Upper lobe of left lung (tissue), 6 donors: ENCODE results near the gene KLK14. TPM values are rescaled to one million over a fixed set of nuclear protein-coding genes. Genes with fewer than 3 reads are reported as not detected.

ENCODE experiments used
- ATAC-seq, 2 donors: fragments of 200-7000 bp; cut with Tn5 transposase; one replicate each; pipeline ENCODE4 v1.9.1; 2022; ENCODE audit warnings: mild to moderate bottlenecking in 2 of 2, moderate library complexity in 2 of 2; ENCODE audit not compliant: low FRiP score in 2 of 2
- DNase-seq, 2 donors: peaks; one replicate each; pipeline ENCODE4 v3.0.0-alpha.2; 2019 to 2020
- H3K27ac ChIP-seq, 4 donors: fragments of 200-600 bp; sonication (generic); one replicate each; pipeline ENCODE4 v1.5.1; 2016 to 2019
- H3K27me3 ChIP-seq, 4 donors: fragments of 200-600 bp; sonication (generic); one replicate each; pipeline ENCODE4 v1.5.1; 2017 to 2019
- H3K36me3 ChIP-seq, 4 donors: fragments of 200-600 bp; sonication (generic); one replicate each; pipeline ENCODE4 v1.5.1; 2016 to 2019
- H3K4me1 ChIP-seq, 4 donors: fragments of 200-600 bp; sonication (generic); one replicate each; pipeline ENCODE4 v1.5.1; 2018 to 2019
- H3K4me3 ChIP-seq, 4 donors: fragments of 200-600 bp; sonication (generic); one replicate each; pipeline ENCODE4 v1.5.1; 2017 to 2019; ENCODE audit warnings: mild to moderate bottlenecking in 2 of 4, moderate library complexity in 1 of 4
- H3K9me3 ChIP-seq, 4 donors: fragments of 200-600 bp; sonication (generic); one replicate each; pipeline ENCODE4 v1.5.1; 2018 to 2019
- CTCF ChIP-seq, 6 experiments: fragments of 450-650 bp in 4 of 6; fragments of 200-600 bp in 2 of 6; sonication (generic) in 2 of 6; IDR thresholded peaks; one replicate each; pipeline ENCODE4 v1.5.1; 2016 to 2019; ENCODE audit warnings: antibody characterized with exemption in 6 of 6
- EP300 ChIP-seq, 4 donors: sonication (generic); formaldehyde crosslinking; IDR thresholded peaks; one replicate each; pipeline ENCODE4 v1.5.1; 2017; ENCODE audit warnings: antibody characterized with exemption in 4 of 4, control low read depth in 2 of 4
- POLR2A ChIP-seq, 4 donors: fragments of 450-650 bp; IDR thresholded peaks; one replicate each; pipeline ENCODE4 v1.5.1; 2016 to 2017; ENCODE audit warnings: antibody characterized with exemption in 4 of 4, mild to moderate bottlenecking in 2 of 4
- POLR2AphosphoS5 ChIP-seq, 2 donors: sonication (generic); formaldehyde crosslinking; IDR thresholded peaks; one replicate each; pipeline ENCODE4 v1.5.1; 2017; ENCODE audit warnings: antibody characterized with exemption in 2 of 2
- WGBS, 2 donors: methylation state at CpG; one replicate each; pipeline ENCODE4 v1.1.5; 2017 to 2018; 5-methylcytosine and 5-hydroxymethylcytosine counted together
- total RNA-seq, 6 donors: library from RNA; depleted of rRNA in 4 of 6; stranded (reverse); fragments of >200 nt in 4 of 6; gene quantifications; one replicate each; pipeline versions ENCODE4 v1.1.0 to v1.2.1, GENCODE V29; 2016 to 2021
- donor health status: DM: no; HTN: no; CAD: no; lungs with moderate emphysema.
- donor health status: DM: no; HTN: yes; CAD: no; lungs with severe emphysema.

KLK14 gene
- total RNA-seq, 6 donors from 2014 or later, result 1.2 to 2.1 (median 2.0) TPM; not detected in 3

- TF ChIP-seq EP300 (IDR thresholded peaks at IDR 0.05) (no peak), POLR2AphosphoS5 (IDR thresholded peaks at IDR 0.05) (no peak), POLR2A (IDR thresholded peaks at IDR 0.05) (no peak), CTCF (IDR thresholded peaks at IDR 0.05) (no peak)
- 79 to 82% methylated on average over 8 of the region's 8 CpGs for WGBS, 2 donors
- no peaks in the 10 kb centered on the region for H3K36me3 ChIP-seq
- H3K27me3 ChIP-seq, result no peaks in the 10 kb centered on the region
- peak overlapping the region; percentile 80 to 90 (median 82) for H3K27ac ChIP-seq
- peaks cover 3 to 18% (median 10%) of the 10 kb centered on the region in 4 donors for H3K4me1 ChIP-seq
- DNase-seq (peak in 1 of 2 donors; percentile 52), ATAC-seq (peak in 1 of 2 donors; percentile 28)
- H3K4me3 ChIP-seq, result no peak overlapping the region
- H3K9me3 ChIP-seq, result no peaks in the 10 kb centered on the region
Observed at GRCh38 chr19:51121257-51121656, 38.6 kb upstream of the KLK14 start.

- Histone ChIP-seq H3K36me3 (no peaks in the 10 kb centered on the region), H3K27me3 (no peaks in the 10 kb centered on the region), H3K27ac (peak overlapping the region in 2 of 4 donors; percentile 61 to 81), H3K4me3 (no peak overlapping the region), H3K4me1 (peaks cover 3 to 18% (median 10%) of the 10 kb centered on the region in 4 donors), H3K9me3 (no peaks in the 10 kb centered on the region)
- WGBS, 2 donors, result 81 to 85% methylated on average over 6 of the region's 6 CpGs
- DNase-seq, result no peak
- TF ChIP-seq CTCF (IDR thresholded peaks at IDR 0.05) (no peak), POLR2AphosphoS5 (IDR thresholded peaks at IDR 0.05) (no peak), EP300 (IDR thresholded peaks at IDR 0.05) (no peak), POLR2A (IDR thresholded peaks at IDR 0.05) (no peak)
- ATAC-seq, result no peak
Observed at GRCh38 chr19:51120160-51120559, 37.5 kb upstream of the KLK14 start.

GRCh38 chr19:51119611-51120010 is 36.9 kb upstream of the KLK14 start:
- ATAC-seq, result no peak
- DNase-seq, result no peak
- no peaks in the 10 kb centered on the region for H3K9me3 ChIP-seq
- no peak overlapping the region for H3K4me3 ChIP-seq
- H3K27me3 ChIP-seq, result no peaks in the 10 kb centered on the region
- 71 to 80% methylated on average over 4 to 6 of the region's 6 CpGs for WGBS, 2 donors
- H3K4me1 ChIP-seq, result peaks cover 3 to 18% (median 10%) of the 10 kb centered on the region in 4 donors
- no peaks in the 10 kb centered on the region for H3K36me3 ChIP-seq
- peak overlapping the region in 3 of 4 donors; percentile 10 to 81 (median 61) for H3K27ac ChIP-seq
- TF ChIP-seq EP300 (IDR thresholded peaks at IDR 0.05), result no peak
- TF ChIP-seq POLR2A (IDR thresholded peaks at IDR 0.05), result peak in 1 of 4 donors; percentile 59

- Histone ChIP-seq H3K27ac (peak overlapping the region in 2 of 4 donors; percentile 61 to 81), H3K4me1 (peaks cover 3 to 18% (median 9%) of the 10 kb centered on the region in 4 donors), H3K27me3 (no peaks in the 10 kb centered on the region), H3K4me3 (no peak overlapping the region), H3K9me3 (no peaks in the 10 kb centered on the region), H3K36me3 (no peaks in the 10 kb centered on the region)
- TF ChIP-seq POLR2A (IDR thresholded peaks at IDR 0.05) (no peak), POLR2AphosphoS5 (IDR thresholded peaks at IDR 0.05) (no peak), CTCF (IDR thresholded peaks at IDR 0.05) (no peak), EP300 (IDR thresholded peaks at IDR 0.05) (no peak)
- WGBS, 2 donors, result 47 to 57% methylated on average over 4 of the region's 4 CpGs
- ATAC-seq, result no peak
- peak in 1 of 2 donors; percentile 47 for DNase-seq
Observed at GRCh38 chr19:51119101-51119500, 36.4 kb upstream of the KLK14 start.

GRCh38 chr19:51116736-51117286 is 34.1 kb upstream of the KLK14 start:
- no peak for DNase-seq
- 64 to 72% methylated on average over 6 of the region's 6 CpGs for WGBS, 2 donors
- no peaks in the 10 kb centered on the region for H3K27me3 ChIP-seq
- H3K9me3 ChIP-seq, result no peaks in the 10 kb centered on the region
- peaks cover 0 to 9% (median 2%) of the 10 kb centered on the region in 4 donors for H3K4me1 ChIP-seq
- H3K4me3 ChIP-seq, result no peak overlapping the region
- no peak overlapping the region for H3K27ac ChIP-seq
- no peaks in the 10 kb centered on the region for H3K36me3 ChIP-seq
- no peak for TF ChIP-seq POLR2A (IDR thresholded peaks at IDR 0.05)
- TF ChIP-seq EP300 (IDR thresholded peaks at IDR 0.05), result no peak
- TF ChIP-seq POLR2AphosphoS5 (IDR thresholded peaks at IDR 0.05), result no peak
- TF ChIP-seq CTCF (IDR thresholded peaks at IDR 0.05), result no peak
- no peak for ATAC-seq
